PC-9 (cell line): ENCODE measurements around the gene AQP2.

ENCODE experiments used
- CTCF ChIP-seq: fragments of 200-600 bp; sonication (generic); conservative IDR thresholded peaks from 2 replicates; pipeline ENCODE4 v1.6.1; 2017; ENCODE audit warnings: mixed run types, antibody characterized with exemption, mild to moderate bottlenecking, moderate library complexity
- EZH2 ChIP-seq: fragments of 200-600 bp; sonication (generic); IDR thresholded peaks from 2 replicates; pipeline ENCODE4 v1.8.0; 2017; ENCODE audit warnings: antibody characterized with exemption, low read depth

- TF ChIP-seq CTCF (no peak), EZH2 (no peak)
Measured at GRCh38 chr12:49974231-49974675, 23.7 kb downstream of the AQP2 start.
